Measurements from ENCODE around the gene SMIM13. TPM values are rescaled to one million over a fixed set of nuclear protein-coding genes. Genes with fewer than 3 reads are reported as not detected.

Gene SMIM13
- total RNA-seq, 1 experiment from 2014 or later = 10.5 TPM

- BruUV-seq (replicated peaks) = no TSS peak
- Mint-ChIP-seq H3K4me3 (ENCODE audit: low read depth, unreplicated experiment) (peak overlapping the region; percentile 42), H3K36me3 (ENCODE audit: insufficient read depth, unreplicated experiment) (peaks cover 34% of the 10 kb centered on the region), H3K27me3 (ENCODE audit: unreplicated experiment) (no peaks in the 10 kb centered on the region), H3K9me3 (ENCODE audit: low read depth, unreplicated experiment) (no peaks in the 10 kb centered on the region), H3K4me1 (ENCODE audit: low read depth, unreplicated experiment) (peaks cover 20% of the 10 kb centered on the region), H3K27ac (ENCODE audit: unreplicated experiment) (peak overlapping the region; percentile 95)
- intact Hi-C loops (cut with micrococcal nuclease; ENCODE audit: unreplicated experiment) = no loop called here
- DNase-seq = no peak
- TF ChIP-seq CTCF (IDR thresholded peaks at IDR 0.05; ENCODE audit: unreplicated experiment) = no peak
- CTCF ChIA-PET = interaction anchor here (0.8 to 1.3 kb wide), 3 partner anchors 20 to 42 kb away, joined by 3 read pairs; no protein-coding TSS in a partner anchor
Observed at GRCh38 chr6:11187301-11187700, 93.7 kb downstream of the SMIM13 start.

Other genes with a start within 250 kb of the SMIM13 start
- not detected in 2 replicates for gene GCM2, start 211.8 kb upstream of the SMIM13 start, total RNA-seq (2022)
- gene SYCP2L, start 206.8 kb upstream of the SMIM13 start, total RNA-seq (2022) = 0.12 TPM in 1 of 2 replicates, not detected in the other
- gene ELOVL2, start 49.5 kb upstream of the SMIM13 start, total RNA-seq (2022) = 0.20 and 0.47 TPM in 2 replicates
- not detected in 2 replicates for gene ERVFRD-1, start 17.9 kb downstream of the SMIM13 start, total RNA-seq (2022)
- 18.2 and 28.1 TPM in 2 replicates for gene NEDD9, start 138.8 kb downstream of the SMIM13 start, total RNA-seq (2022)